Stimulated activated CD4-positive, alpha-beta T cell treated with anti-CD3 and anti-CD28 coated beads, TNF-alpha, amount 100 ng/mL, for 24 hours (primary cell): ENCODE measurements around the gene APPBP2.
"Not testable (repeated sequence)": the region's sequence is repeated elsewhere in the genome, so short reads cannot be mapped to it uniquely, and the experiment has no call there.

Source experiments
- DNase-seq, 3 experiments: peaks; one replicate each; pipeline ENCODE4 v3.0.0-alpha.2; 2020; ENCODE audit warnings: low read depth in 3 of 3

Gene APPBP2

DNA sequence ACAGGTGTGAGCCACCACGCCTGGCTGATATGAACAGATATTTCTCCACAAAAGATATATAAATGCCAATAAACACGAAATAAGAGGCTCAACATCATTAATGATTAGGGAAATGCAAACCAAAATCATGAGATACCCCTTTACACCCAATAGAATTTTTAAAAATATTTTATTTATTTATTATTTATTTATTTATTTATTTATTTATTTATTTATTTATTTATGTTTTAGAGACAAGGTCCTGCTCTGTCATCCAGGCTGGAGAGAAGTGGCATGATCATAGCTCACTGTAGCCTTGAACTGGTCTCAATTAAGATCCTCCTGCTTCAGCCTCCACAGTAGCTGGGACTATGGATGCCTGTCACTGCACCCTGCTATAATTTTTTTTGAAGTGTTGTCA, 30.8 kb downstream of the APPBP2 start:
- no peak for DNase-seq

- DNase-seq: no peak
Observed at GRCh38 chr17:60493847-60494321, 32.2 kb downstream of the APPBP2 start.

GRCh38 chr17:60491771-60492170, 34.3 kb downstream of the APPBP2 start:
- no peak for DNase-seq

- not testable (repeated sequence) for DNase-seq
Observed at GRCh38 chr17:60490594-60490993, 35.4 kb downstream of the APPBP2 start.

- no peak for DNase-seq
Observed at GRCh38 chr17:60481604-60482003, 44.4 kb downstream of the APPBP2 start.

- DNase-seq: no peak
Observed at GRCh38 chr17:60473788-60474187, 52.3 kb downstream of the APPBP2 start.

- DNase-seq: no peak
Observed at GRCh38 chr17:60472449-60472848, 53.6 kb downstream of the APPBP2 start.

DNA sequence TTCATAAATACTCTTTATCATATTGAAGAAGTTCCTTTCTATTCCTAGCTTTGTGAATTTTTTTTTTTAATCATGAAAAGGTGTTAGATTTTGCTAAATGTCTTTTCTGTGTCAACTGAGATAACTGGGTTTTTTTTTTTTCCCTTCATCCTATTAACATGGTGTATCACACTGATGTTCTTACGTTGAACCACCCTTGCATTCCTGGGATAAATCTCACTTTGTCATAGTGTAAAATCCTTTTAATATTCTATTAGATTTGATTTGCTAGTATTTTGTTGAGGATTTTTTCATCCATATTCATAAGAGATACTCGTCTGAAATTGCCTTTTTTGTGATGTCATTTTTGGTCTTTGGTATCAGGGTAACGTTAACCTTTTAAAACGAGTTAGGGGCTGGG, 54.6 kb downstream of the APPBP2 start:
- DNase-seq: no peak

DNA sequence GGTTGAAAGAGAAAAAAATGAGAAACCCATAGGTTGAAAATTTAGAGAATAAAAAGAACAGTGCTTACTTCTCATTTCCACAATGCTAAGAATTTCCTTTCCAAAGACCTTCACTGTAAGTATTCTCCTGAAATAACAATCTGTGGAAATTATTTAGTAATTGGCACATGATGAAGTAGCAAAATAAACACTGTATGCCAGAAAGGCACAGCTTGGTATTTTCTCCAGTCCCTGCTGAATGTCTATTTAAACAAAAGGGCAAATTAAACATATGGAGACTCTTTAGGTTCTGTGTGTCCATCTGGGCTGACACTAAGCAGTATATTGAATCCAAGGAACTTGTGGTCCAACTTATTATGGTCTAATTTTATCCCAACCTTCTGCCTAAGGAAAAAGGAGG, 57.7 kb downstream of the APPBP2 start:
- no peak for DNase-seq

- no peak for DNase-seq
Observed at GRCh38 chr17:60464343-60464742, 61.7 kb downstream of the APPBP2 start.

GRCh38 chr17:60463157-60463835, 62.7 kb downstream of the APPBP2 start:
- DNase-seq: no peak

- no peak for DNase-seq
Observed at GRCh38 chr17:60461584-60461983, 64.5 kb downstream of the APPBP2 start.

DNA sequence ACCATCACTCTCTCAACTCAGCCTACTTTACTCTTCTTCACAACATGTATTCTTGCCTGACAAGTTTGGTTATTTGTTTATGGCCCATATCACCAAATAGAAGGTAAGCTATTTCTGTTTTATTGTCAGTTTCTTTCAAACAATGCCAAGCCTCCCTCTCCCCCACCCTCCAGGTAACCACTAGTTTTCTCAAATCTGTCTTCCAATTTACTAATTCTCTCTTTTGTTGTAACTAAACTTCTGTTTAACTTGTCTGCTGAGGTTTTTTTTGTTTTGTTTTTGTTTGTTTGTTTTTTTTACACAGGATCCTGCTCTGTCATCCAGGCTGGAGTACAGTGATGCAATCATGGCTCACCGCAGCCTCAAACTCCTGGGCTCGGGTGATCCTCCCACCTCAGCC, 68.9 kb downstream of the APPBP2 start:
- no peak for DNase-seq

DNA sequence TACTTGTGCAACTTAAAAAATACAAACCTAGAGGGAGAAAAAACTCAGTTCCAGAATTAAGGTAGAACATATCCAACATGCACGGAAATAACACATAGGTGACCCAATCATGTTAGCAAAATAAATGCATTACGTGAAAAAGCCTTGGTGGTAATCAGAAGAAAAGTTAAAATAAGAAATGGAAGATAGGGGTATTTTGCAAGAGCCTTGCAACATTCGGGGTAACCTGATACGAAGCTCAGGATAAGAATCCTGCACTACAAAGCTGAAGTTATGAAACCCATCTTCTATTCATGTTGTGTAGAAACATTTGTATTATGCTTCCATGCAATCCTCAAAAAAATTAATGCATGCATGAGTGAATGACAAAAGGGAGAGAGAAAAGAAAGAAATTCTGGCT, 70.7 kb downstream of the APPBP2 start:
- no peak for DNase-seq

DNA sequence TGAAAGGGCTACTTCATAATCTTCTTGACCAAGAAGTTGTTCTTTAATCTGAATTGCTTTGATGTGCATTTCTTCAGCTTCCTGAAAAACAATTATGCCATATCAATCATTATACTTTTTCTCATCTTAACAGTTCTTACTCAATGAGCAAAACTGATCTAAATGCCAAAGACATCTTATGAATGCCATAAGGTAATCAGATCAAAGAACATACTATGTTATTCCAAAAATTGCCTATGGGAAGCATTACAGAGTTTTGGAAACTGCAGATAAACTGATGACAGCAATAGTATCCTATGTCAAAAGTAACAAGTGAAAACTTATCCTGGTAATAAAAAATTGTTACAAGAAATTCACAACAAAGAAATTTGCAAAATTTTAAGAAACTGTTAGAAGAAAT, 74.1 kb downstream of the APPBP2 start:
- no peak for DNase-seq

GRCh38 chr17:60451071-60451470, 75.0 kb downstream of the APPBP2 start:
- DNase-seq: no peak

- DNase-seq: no peak
Observed at GRCh38 chr17:60447375-60447774, 78.7 kb downstream of the APPBP2 start.

DNA sequence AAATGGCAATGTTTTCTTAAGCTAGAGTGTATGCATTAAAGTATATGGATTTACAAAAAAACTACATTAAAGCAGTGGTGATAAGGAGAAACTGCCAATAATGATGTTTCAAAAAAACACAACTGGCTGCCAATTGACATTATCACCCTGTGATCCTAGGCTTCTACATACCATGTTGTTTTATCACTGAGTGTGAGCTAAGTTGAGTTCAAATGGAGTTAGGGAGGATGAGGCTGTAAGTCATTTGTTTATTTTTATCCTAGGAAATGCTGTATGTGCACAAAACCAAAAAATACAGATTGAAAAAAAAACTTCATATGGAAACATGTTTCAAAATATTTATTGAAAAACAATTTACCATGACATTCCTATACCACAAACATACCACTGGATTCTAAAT, 80.9 kb downstream of the APPBP2 start:
- no peak for DNase-seq

GRCh38 chr17:60443713-60444112, 82.3 kb downstream of the APPBP2 start:
- no peak for DNase-seq

DNA sequence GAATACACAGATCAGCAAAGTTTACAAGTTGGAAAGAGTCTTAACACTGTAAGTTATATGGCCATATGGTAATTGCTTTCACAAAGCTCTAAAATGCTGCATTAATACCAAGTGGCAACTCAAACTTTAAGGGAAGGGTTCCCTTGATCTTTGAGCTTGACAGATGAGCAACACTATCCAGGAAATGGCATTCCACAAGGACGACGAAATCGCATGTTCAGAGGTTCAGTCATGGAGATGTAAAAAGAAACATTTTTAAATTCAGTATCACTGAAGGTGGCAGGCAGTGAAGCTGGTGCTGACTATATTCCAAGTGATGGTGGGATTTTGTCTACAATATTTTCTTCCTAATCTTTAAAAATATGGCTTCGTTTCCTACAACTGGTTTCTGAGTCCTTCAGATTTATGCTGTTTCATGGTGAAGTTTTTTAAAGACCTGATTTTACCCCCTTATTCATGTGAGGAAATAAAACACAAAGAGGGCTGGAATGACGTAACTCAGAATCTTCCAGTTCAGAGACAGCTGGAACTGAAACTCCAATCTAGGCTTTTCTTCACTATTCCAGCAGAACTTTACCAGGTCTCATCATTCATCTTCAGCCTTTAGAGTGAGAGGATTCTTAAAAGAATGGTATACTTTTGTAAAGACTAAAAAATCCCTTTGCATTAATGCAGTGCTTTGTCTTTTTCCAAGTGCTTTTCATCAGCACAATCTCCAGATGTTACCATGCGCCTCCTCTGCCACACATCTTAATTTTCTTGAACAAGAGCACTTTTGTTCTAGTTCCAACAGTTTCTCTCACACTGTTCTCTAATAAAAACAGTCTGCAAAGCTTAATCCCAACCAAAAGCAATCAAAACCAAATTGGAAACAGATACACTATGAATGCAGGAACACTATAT, 83.5 kb downstream of the APPBP2 start:
- DNase-seq: no peak

GRCh38 chr17:60439501-60439900, 86.5 kb downstream of the APPBP2 start:
- no peak for DNase-seq

DNA sequence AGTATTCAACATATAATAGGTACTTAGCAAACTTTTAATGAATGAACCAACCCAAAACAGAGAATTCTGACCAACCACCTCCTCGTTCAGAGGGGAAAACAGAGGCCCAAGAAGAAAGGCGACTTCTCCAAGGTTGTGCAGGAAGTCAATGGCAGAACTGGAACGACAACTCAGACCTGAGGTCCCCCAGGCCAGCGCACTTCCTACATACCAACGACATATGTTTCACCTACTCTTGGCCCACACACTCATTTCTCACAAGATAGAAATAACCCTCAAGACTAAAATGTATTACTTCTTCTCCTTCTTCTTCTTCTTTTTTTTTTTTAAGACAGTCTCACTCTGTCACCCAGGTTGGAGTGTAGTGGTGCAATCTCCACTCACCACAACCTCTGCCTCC, 89.4 kb downstream of the APPBP2 start:
- DNase-seq: no peak
